ENCODE data around the gene OR9A2. TPM values are rescaled to one million over a fixed set of nuclear protein-coding genes. Genes with fewer than 3 reads are reported as not detected.
"Not testable (repeated sequence)": the region's sequence is repeated elsewhere in the genome, so short reads cannot be mapped to it uniquely, and the experiment has no call there.

Gene OR9A2
- polyA plus RNA-seq, 3 donors, result not detected

DNA sequence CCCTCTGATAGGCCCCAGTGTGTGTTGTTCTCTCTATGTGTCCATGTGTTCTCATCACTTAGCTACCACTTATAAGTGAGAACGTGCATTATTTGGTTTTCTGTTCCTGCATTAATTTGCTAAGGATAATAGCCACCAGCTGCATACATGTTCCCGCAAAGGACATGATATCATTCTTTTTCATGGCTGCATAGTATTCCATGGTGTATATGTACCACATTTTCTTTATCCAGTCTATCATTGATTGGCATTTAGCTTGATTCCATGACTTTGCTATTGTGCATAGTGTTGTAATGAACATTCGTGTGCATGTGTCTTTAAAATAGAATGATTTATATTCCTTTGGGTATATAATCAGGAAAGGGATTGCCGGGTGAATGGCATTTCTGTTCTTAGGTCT, 48.5 kb downstream of the OR9A2 start:
- not testable (repeated sequence) for DNase-seq (ENCODE audit: low read depth in 3 of 3, low spot score in 2 of 3)

Other genes with a start within 250 kb of the OR9A2 start
- 10 to 100 TPM; 16.6 to 21.0 (median 19.1) TPM for gene EPHB6, start 172.1 kb downstream of the OR9A2 start, polyA plus RNA-seq (ENCODE audit: insufficient read length in 3 of 3)
- gene TRPV6, start 141.4 kb downstream of the OR9A2 start, polyA plus RNA-seq (ENCODE audit: insufficient read length in 3 of 3), result 10 to 100 TPM; 10.3 to 11.4 (median 10.4) TPM
- under 1 TPM; 0.76 to 0.87 (median 0.83) TPM for gene TRPV5, start 93.4 kb downstream of the OR9A2 start, polyA plus RNA-seq (ENCODE audit: insufficient read length in 3 of 3)
- gene LLCFC1, start 87.6 kb downstream of the OR9A2 start, polyA plus RNA-seq (ENCODE audit: insufficient read length in 3 of 3), result under 1 TPM; 0.33 to 0.43 (median 0.35) TPM
- 1 to 10 TPM; 1.3 to 2.0 (median 1.8) TPM for gene KEL, start 64.8 kb downstream of the OR9A2 start, polyA plus RNA-seq (ENCODE audit: insufficient read length in 3 of 3)
- gene OR6V1, start 25.2 kb upstream of the OR9A2 start, polyA plus RNA-seq (ENCODE audit: insufficient read length in 3 of 3), result not detected
- not detected for gene PIP, start 104.9 kb upstream of the OR9A2 start, polyA plus RNA-seq (ENCODE audit: insufficient read length in 3 of 3)
- not detected for gene TAS2R39, start 156.3 kb upstream of the OR9A2 start, polyA plus RNA-seq (ENCODE audit: insufficient read length in 3 of 3)
- not detected for gene TAS2R40, start 194.9 kb upstream of the OR9A2 start, polyA plus RNA-seq (ENCODE audit: insufficient read length in 3 of 3)
- 100 to 1,000 TPM; 185 to 214 (median 196) TPM for gene GSTK1, start 236.3 kb upstream of the OR9A2 start, polyA plus RNA-seq (ENCODE audit: insufficient read length in 3 of 3)

Measured in right renal cortex interstitium (tissue), 3 donors.